HG03342 (cell line): ENCODE results near the gene ZNF189.
"Not testable (repeated sequence)": the region's sequence is repeated elsewhere in the genome, so short reads cannot be mapped to it uniquely, and the experiment has no call there.

Experiments
- ATAC-seq: cut with Tn5 transposase; IDR thresholded peaks from one replicate; pipeline ENCODE4 v1.9.1; 2021; ENCODE audit warnings: mild to moderate bottlenecking, moderate library complexity; ENCODE audit not compliant: unreplicated experiment

The ZNF189 gene

DNA sequence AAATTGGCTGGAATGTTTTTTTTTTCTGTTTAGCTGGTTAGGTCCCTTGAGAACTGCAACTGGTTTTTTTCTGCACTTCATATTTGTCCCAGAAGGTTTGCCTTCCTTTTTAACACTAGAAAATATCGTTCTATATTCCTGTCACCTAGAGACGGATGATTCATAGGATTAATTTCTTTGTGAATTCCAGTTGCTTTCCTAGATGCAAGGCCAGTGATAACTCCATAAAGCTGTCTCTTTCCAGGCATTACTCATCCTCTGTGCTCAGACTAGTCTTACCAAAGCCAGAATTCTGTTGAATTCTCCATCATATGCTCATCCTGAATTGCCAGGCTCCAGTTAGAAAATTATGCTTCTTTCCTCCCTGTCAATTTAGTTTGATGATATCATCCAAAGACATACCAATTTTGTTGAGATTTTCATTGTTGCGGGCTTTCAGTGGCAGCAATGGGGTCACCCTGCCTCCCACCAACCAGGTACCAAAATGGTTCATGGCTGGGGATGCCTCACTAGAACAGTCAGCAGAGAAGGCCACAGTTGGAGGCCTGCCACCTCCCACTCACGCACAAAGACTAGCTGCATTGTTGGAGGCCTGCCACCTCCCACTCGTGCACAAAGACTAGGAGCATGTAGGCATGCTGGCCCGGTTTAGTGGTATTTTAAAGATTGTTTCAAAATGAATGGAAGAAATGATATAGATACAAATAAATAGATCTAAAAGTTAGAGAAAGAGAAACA is 22.4 kb upstream of the ZNF189 start:
- ATAC-seq, result no peak

DNA sequence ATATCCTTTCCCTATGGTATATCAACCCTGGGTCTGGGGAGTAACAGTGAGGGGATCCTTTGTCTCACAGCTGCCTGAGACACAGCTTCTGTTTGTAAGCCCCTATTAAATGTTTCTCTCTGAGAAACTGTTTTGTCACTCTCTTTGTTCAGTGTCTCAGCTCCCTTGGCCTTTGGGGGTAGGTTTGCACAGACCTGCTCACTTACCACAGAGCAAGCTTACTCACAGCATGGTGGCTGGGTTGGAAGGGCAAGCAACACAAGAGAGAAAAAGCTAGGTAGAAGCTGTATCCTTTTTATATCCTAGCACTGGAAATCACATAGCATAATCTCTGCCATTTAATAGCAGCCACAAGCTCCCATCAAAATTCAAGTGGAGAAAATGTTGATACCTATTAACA is 18.4 kb upstream of the ZNF189 start:
- ATAC-seq, result no peak

DNA sequence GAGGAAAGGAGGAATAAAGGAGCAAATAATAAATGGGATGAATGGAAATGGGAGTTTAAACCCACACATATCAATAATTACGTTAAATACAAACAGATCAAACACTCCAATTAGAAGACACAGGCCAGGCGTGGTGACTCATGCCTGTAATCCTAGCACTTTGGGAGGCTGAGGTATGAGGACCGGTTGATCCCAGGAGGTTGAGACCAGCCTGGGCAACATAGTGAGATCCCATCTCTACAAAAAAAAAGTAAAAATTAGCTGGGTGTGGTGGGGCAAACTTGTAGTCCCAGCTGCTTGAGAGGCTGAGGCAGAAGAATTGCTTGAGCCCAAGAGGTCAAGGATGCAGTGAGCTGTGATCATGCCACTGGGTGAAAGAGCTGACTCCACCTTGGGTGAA is 17.5 kb upstream of the ZNF189 start:
- ATAC-seq, result no peak

DNA sequence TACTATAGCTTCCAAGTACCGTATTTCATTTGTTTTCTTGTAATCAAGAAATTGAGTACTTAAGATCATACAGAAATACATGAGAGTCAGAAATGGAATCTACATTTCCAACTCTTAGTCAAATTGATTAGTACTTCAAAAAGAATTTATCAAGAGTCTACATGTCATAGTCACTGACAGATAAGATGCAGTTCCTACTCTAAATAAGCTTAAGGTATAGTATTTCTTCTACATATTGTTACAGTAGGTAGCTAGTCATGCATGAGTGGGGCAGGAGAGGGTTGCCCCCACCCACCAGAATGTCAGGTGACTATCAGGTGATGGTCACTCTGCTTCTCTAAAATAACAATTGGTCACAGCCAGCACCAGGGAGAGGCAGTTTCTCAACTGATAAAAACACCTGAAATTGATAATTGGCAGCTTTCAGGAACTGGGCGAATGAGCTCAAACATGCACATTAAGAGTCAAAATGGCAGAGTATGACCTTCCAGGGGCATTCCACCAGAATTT is 16.8 kb upstream of the ZNF189 start:
- no peak for ATAC-seq

DNA sequence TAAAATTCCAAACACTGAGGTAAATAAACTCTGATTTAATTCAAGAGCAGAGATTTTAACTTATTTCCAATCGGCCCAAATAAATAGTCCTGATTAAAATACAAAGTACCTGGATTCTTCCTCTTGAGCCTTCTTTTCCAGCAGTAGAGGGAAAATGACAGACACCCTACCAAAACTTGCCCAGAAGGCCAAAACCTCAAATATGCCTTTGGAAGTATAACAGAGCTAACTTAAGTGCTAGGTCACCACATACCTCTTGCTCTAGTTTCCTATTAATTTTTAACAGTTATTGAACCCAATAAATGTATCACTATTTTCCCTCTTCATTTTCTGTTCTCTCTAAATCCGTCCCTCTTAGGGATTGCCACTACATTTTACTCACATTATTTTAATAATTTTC is 15.3 kb upstream of the ZNF189 start:
- ATAC-seq, result no peak

DNA sequence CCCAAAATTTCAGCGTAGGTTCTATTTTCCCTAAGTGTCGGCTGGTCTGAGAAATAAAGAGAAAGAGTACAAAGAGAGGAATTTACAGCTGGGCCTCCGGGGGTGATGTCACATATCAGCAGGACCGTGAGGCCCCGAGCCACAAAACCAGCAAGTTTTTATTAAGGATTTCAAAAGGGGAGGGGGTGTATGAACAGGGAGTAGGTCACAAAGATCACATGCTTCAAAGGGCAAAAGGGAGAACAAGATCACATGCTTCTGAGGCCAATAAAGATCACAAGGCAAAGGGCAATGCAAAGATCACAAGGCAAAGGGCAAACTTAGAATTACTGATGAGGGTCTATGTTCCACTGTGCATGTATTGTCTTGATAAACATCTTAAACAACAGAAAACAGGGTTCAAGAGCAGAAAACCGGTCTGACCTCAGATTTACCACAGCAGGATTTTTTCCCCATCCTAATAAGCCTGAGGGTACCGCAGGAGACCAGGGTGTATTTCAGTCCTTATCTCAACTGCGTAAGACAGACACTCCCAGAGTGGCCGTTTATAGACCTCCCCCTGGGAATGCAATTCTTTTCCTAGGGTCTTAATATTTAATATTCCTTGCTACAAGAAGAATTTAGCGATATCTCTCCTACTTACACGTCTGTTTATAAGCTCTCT is 13.6 kb upstream of the ZNF189 start, which contains the start of gene BAAT:
Gene BAAT (minus strand): TSS at position 134 of the 664 bp plus-strand sequence. CDS start 13,602 bp downstream, outside the sequence.
- ATAC-seq, result not testable (repeated sequence)

DNA sequence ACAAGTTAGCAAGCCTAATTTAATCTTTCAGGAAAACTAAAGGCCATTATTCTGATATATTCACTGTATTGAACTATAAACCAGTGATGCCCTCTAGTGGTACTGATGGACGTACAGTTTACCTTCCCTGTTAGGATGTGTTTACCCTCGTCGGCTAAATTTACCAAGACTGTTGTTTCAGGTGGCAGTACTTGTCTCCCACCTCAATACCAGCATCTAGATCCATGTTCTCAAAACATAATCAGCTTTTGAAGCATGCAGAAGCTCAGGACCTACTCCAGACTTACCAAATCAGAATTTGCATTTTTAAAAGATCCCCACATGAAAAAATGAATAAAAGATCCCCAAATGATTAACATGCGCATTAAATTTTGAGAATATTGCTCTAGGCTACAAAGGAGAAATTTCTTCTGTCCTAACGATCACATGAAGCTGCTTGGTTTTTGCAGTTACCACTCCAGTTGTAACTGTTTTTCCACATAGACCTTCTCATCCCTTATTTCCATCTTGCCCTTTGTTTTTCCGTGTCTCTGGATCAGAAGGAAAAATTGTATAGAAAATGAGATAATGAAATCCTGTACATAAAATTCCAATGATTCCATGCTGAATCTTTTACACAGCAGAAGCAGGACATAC is 10.7 kb upstream of the ZNF189 start:
- peak; percentile 92 for ATAC-seq

DNA sequence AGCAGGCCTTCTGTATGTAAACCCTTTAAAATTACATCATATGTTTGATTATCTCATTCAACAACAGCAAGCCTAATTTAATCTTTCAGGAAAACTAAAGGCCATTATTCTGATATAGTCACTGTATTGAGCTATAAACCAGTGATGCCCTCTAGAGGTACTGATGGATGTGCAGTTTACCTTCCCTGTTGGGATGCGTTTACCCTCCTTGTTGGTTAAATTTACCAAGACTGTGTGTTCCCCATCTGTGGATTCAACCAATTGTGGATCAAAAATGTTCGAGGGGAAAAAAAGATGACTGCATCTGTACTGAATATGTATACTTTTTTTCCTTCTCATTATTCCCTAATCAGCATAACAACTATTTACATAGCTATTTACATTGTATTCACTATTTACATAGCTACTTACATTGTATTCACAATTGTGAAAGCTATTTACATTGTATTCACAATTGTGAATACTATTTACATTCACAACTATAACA is 10.1 kb upstream of the ZNF189 start:
- ATAC-seq, result no peak

DNA sequence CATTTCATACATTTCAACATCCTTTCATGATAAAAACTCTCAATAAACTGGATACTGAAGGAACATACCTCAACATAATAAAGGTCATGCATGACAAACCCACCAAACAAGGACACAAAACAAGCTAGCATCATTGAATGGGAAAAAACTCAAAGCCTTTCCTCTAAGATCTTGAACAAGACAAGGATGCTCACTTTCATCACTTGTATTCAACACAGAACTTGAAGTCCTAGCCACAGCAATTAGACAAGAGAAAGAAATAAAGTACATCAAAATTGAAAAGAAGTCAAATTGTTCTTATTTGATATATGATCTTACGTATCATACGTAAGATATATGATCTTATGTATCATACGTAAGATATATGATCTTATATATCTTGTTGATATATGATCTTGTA is 5.5 kb upstream of the ZNF189 start:
- ATAC-seq, result no peak

DNA sequence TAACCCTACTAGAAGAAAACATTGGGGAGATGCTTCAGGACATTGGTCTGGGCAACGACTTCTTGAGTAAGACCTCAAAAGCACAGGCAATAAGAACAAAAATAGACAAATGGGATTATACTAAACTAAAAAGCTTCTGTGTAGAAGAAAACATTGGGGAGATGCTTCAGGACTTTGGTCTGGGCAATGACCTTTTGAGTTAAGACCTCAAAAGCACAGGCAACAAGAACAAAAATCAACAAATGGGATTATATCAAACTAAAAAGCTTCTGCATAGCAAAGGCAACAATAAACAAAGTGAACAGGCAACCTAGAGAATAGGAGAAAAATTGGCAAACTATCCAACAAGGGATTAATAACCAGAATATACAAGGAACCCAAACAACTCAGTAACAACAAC is 4.0 kb upstream of the ZNF189 start:
- ATAC-seq, result no peak

DNA sequence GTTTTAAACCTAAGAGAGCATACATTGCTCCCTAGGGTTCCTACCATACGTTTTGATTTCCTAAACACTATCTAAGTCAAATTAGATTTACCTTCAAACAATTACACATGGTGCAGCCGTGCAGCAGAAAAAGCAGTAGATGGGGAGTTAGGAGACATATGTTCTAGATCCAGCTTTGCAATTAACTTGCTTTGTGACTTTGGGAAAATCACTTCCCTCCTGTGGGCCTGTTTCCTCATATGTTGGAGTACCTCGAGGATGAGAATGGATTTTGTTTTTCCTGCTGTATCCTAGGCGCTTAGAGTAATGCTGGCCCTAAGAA is 944 bp upstream of the ZNF189 start:
- no peak for ATAC-seq

DNA sequence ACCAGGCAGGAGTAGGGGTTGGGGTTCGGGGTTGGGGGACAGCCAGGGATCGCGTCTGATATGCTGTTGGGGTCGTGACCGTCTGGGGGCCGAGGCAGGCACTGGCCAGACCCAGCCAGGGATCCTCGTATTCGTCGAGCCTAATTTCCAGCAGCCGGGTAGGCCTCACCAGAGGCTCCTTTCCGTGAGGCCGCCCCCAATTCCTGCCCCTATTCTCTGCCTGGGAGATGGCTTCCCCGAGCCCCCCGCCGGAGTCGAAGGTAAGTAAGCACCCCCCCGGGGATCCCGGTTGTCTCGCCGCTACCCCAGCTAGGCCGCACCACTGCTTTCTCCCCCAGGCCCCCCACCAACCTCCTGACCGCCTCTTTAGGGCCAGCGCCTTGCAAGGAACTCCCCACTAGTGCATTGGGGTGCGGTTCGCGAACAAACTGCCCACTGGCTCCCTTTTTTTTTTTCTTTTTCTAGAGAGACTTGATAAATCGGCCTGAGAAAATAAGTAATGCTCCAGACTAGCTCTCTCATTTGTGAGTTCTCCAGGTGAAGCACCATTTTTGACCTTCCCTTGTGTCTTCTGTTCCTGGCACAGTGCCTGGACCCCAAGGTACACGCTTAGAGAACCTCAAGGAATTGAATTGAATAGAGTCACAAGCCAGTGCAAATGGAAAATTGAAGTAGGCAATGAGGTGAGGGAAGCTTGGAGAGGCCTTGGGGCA is 435 bp downstream of the ZNF189 start:
- ATAC-seq, result peak; percentile 3

DNA sequence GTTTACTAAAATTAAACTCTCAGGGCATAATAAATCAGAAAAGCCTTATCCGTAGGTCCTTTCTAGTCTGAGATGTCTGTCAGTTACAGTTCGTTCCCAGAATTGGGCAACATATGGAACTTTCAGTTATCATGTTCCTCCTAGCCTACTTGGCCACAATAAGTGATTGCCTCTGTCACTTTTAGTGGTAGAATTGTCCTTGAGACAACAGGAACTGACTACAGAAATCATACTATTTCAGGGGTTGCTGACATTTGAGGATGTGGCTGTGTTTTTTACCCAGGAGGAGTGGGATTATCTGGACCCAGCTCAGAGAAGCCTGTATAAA is 956 bp downstream of the ZNF189 start:
- no peak for ATAC-seq

DNA sequence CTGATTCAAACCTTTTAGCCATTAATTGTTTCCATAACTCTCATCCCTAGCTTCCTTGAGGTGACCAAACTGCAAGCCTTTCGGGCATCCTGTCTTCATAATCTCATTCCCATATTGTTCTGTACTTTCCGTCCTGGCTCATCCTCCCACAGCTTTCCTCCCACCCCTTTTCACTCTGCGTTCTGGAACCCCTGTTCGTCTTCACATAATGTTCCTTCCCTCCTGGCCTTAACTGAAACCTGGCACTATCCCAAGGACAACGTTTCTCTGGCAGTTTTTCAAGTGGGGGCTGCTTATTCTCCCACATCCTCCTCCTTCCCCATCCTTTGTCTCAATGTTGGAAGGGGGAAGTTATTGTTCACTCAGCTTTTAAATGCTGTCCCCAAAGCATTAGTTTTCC is 1.5 kb downstream of the ZNF189 start:
- ATAC-seq, result no peak

DNA sequence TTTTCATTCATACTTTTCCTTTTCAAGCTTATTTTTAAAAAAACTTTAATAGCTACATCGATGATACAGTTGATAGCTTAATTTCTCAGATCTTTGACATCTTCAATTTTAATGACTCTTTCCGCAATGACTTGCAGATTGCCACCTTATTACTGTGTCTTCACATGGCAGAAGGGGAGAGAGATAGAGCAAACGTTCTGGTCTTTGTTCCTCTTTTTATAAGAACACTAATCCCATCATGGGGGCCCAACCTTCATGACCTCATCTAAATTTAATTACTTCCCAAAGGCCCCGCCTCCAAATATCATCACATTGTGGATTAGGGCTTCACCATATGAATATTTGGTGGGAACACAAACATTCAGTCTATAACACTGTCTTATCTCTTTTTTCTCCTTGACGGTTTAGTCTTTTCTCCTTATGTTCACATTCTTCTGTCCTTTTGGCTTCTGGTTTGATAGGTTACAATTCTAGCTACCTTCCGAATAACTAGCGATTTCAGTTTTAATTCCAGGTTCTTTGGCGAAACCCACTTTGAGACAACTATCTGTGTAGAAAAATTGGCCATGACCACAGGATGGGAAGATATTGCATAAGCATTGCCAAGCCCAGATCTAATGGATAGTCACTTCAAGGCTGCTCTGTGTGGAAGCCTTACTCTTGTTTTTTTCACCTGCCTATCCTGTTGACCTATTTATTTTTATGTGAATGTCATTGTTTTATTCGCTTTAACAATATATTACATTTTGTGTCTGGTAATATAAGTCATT is 5.0 kb downstream of the ZNF189 start:
- no peak for ATAC-seq

DNA sequence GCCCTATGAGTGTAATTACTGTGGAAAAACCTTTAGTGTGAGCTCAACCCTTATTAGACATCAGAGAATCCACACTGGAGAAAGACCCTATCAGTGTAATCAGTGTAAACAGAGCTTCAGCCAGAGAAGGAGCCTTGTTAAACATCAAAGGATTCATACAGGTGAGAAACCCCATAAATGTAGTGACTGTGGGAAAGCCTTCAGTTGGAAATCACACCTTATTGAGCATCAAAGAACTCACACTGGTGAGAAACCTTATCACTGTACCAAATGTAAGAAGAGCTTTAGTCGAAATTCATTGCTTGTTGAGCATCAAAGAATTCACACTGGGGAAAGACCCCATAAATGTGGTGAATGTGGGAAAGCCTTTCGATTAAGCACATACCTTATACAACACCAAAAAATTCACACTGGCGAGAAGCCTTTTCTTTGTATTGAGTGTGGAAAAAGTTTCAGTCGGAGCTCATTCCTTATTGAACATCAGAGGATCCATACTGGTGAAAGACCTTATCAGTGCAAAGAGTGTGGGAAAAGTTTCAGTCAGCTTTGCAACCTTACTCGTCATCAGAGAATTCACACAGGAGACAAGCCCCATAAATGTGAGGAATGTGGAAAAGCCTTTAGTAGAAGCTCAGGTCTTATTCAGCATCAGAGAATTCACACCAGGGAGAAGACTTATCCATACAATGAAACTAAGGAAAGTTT is 9.9 kb downstream of the ZNF189 start:
- no peak for ATAC-seq

DNA sequence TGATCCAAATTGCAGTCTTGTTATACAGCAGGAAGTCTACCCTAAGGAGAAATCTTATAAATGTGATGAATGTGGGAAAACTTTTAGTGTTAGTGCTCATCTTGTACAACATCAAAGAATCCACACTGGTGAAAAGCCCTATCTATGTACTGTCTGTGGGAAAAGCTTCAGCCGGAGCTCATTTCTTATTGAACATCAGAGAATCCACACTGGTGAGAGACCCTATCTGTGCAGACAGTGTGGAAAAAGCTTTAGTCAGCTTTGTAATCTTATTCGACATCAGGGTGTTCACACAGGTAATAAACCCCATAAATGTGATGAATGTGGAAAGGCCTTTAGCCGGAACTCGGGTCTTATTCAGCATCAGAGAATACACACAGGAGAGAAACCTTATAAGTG is 10.4 kb downstream of the ZNF189 start:
- no peak for ATAC-seq

DNA sequence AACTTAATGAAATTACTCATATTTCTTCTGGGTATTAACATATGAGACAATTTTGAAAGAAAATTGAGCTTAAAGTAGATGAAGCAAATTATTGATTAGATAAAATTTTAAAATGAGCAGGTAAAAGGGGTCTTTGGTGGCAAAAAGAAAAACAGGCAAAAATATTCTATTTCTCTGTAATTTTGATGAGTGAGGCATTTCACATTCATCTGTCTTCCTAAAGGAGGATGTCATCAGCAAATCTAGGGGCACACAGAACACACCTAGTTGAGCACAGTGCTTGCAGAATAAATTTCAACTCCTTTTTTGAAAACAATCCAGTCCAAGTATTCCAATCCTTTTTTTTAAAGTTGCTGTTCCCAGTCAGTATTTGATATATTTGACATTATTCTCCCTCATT is 16.2 kb downstream of the ZNF189 start:
- no peak for ATAC-seq

DNA sequence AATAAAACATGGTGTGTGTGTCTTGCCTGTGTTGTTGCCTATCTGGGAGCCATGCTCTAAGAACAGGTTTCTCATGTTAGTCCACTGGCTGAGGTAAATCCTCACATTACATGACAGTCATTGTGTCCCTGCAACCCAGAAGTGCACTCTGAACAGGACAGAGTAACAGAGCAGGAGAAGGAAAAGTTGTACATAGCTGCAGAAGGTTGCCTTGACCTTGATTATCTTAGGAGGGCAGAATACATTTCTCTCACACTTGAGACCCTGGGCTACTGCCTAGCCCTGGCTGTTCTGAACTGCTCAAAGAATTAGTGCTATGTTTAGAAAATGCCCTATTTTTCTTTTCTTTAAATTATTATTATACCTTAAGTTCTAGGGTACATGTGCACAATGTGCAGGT is 16.9 kb downstream of the ZNF189 start:
- ATAC-seq, result no peak

DNA sequence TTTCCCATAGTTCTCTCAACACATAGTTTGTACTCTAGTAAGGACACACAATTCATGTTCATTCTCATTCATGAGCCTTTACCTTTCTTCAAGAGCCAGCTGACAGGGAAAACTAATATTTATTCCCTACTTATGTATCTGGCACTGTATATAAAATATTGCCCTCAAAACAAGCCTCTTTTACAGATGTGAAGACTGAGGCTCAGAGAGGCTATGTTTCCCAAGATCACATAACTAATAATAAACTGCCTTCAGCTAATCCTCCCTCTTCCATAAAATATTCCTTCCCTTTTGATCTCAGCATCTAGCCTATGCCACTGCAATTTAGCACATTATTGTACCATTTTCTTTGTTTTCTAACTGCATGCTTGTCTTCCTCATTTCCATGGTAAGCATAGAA is 18.7 kb downstream of the ZNF189 start:
- ATAC-seq, result no peak
